Measurements from ENCODE around the gene RNF175. TPM values are rescaled to one million over a fixed set of nuclear protein-coding genes. Genes with fewer than 3 reads are reported as not detected.

Gene RNF175
- total RNA-seq, 4 donors from 2014 or later: 0.96 TPM; not detected in 3

DNA sequence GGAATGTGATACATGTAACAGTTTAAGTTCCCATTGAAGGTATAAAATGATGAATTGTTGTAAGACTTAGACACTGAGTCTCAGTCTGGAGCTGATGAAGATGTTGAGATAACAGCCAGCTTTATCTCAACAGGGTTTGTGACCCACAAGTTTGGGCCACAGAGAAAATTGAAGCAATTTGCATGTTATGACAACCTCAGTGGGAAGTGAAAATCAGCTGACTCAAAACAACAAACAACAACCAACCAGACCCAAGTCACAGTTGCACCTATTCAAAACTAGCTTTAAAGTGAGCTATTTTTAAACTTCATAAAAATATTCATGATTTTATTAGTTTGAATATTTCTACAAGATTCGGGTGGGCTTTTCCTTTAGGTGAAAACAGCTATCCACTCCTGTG, 21.1 kb upstream of the RNF175 start:
- TF ChIP-seq EP300 (IDR thresholded peaks at IDR 0.05; ENCODE audit: low read depth) (no peak), POLR2A (IDR thresholded peaks at IDR 0.05) (no peak), POLR2AphosphoS5 (IDR thresholded peaks at IDR 0.05) (no peak)
- TF ChIP-seq, protein P1, sequence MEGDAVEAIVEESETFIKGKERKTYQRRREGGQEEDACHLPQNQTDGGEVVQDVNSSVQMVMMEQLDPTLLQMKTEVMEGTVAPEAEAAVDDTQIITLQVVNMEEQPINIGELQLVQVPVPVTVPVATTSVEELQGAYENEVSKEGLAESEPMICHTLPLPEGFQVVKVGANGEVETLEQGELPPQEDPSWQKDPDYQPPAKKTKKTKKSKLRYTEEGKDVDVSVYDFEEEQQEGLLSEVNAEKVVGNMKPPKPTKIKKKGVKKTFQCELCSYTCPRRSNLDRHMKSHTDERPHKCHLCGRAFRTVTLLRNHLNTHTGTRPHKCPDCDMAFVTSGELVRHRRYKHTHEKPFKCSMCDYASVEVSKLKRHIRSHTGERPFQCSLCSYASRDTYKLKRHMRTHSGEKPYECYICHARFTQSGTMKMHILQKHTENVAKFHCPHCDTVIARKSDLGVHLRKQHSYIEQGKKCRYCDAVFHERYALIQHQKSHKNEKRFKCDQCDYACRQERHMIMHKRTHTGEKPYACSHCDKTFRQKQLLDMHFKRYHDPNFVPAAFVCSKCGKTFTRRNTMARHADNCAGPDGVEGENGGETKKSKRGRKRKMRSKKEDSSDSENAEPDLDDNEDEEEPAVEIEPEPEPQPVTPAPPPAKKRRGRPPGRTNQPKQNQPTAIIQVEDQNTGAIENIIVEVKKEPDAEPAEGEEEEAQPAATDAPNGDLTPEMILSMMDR (IDR thresholded peaks at IDR 0.05): no peak
- in situ Hi-C loops (cut with MboI; ENCODE audit: low pct_ligation_motif_present in 1 of 4, low pct_unique_long_range_greater_than_20kb in 1 of 4, low sequenced_read_pairs in 3 of 4): loop anchor here in 2 of 4 donors (25.0 kb wide), 2 partner anchors 531 to 731 kb away; no protein-coding TSS in a partner anchor
- intact Hi-C loops (cut with DNase I; ENCODE audit: low total_unique reads): no loop called here
- H3K27ac ChIP-seq: no peak overlapping the region
- no peak for DNase-seq
- 71 to 83% methylated on average over 1 of the region's 1 CpG for WGBS, 2 donors (ENCODE audit: low coverage in 1 of 2)
- H3K4me3 ChIP-seq: no peak overlapping the region
- H3K4me1 ChIP-seq: no peaks in the 10 kb centered on the region
- H3K36me3 ChIP-seq: no peaks in the 10 kb centered on the region
- H3K9me3 ChIP-seq: no peaks in the 10 kb centered on the region
- peaks cover 68% of the 10 kb centered on the region for H3K27me3 ChIP-seq

DNA sequence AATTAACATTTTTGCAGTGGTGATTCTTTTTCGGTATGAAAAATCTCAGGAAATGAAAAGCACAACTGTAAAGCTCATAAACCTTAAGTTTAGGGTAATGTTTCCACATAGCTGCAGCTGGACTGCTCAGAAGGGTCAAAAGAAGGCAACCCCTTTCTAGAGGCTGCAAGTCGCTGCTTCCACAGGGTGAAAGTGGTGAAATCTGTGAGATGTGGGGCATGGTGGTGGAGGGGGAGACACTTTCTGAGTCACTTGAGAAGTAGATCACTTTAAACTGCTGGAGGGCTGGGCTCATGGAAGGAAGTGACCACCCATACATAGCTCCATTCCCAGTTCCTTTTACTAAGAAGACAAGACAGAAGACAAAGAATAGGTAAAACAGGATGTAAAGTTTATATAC, 20.4 kb upstream of the RNF175 start:
- 48 to 53% methylated on average over 2 of the region's 2 CpGs for WGBS, 2 donors (ENCODE audit: low coverage in 1 of 2)

DNA sequence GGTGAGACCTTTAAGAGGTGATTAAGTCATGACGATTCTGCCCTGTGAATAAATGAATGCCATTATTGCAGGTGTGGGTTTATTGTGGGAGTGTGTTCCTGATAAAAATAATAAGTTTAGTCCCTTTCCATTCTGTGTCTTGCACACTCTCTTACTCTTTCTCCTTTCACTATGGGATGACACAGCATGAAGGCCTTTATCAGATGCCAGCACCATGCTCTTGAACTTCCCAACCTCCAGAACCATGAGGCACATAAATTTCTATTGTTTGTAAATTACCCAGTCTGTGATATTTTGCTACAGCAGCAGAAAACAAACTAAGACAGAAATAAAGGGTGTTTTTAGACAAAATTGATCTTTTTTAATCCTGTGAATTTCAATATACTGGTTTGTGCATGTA, 18.6 kb upstream of the RNF175 start:
- Histone ChIP-seq H3K4me1 (no peaks in the 10 kb centered on the region), H3K27ac (no peak overlapping the region), H3K36me3 (no peaks in the 10 kb centered on the region), H3K27me3 (peaks cover 44% of the 10 kb centered on the region), H3K9me3 (no peaks in the 10 kb centered on the region), H3K4me3 (no peak overlapping the region)
- in situ Hi-C loops (cut with MboI; ENCODE audit: low pct_ligation_motif_present in 1 of 4, low pct_unique_long_range_greater_than_20kb in 1 of 4, low sequenced_read_pairs in 3 of 4) (loop anchor here in 2 of 4 donors (25.0 kb wide), 2 partner anchors 534 to 734 kb away; no protein-coding TSS in a partner anchor), intact Hi-C loops (cut with DNase I; ENCODE audit: low total_unique reads) (no loop called here)
- TF ChIP-seq EP300 (IDR thresholded peaks at IDR 0.05; ENCODE audit: low read depth): no peak
- TF ChIP-seq, protein P1 (IDR thresholded peaks at IDR 0.05): no peak
- TF ChIP-seq POLR2AphosphoS5 (IDR thresholded peaks at IDR 0.05): no peak
- TF ChIP-seq POLR2A (IDR thresholded peaks at IDR 0.05): no peak
- DNase-seq: no peak
- WGBS, 2 donors (ENCODE audit: low coverage in 1 of 2): 40 to 82% methylated on average over 1 of the region's 1 CpG

More for the DNA sequence above, 20.4 kb upstream of the RNF175 start:
- DNase-seq: no peak
- no peaks in the 10 kb centered on the region for H3K4me1 ChIP-seq
- no peaks in the 10 kb centered on the region for H3K36me3 ChIP-seq
- H3K27me3 ChIP-seq: peaks cover 62% of the 10 kb centered on the region
- TF ChIP-seq, protein P1 (IDR thresholded peaks at IDR 0.05): no peak
- TF ChIP-seq EP300 (IDR thresholded peaks at IDR 0.05; ENCODE audit: low read depth) (no peak), POLR2A (IDR thresholded peaks at IDR 0.05) (no peak), POLR2AphosphoS5 (IDR thresholded peaks at IDR 0.05) (no peak)
- no peak overlapping the region for H3K4me3 ChIP-seq
- no peaks in the 10 kb centered on the region for H3K9me3 ChIP-seq
- in situ Hi-C loops (cut with MboI; ENCODE audit: low pct_ligation_motif_present in 1 of 4, low pct_unique_long_range_greater_than_20kb in 1 of 4, low sequenced_read_pairs in 3 of 4) (loop anchor here in 2 of 4 donors (25.0 kb wide), 2 partner anchors 532 to 732 kb away; no protein-coding TSS in a partner anchor), intact Hi-C loops (cut with DNase I; ENCODE audit: low total_unique reads) (no loop called here)
- H3K27ac ChIP-seq: no peak overlapping the region

DNA sequence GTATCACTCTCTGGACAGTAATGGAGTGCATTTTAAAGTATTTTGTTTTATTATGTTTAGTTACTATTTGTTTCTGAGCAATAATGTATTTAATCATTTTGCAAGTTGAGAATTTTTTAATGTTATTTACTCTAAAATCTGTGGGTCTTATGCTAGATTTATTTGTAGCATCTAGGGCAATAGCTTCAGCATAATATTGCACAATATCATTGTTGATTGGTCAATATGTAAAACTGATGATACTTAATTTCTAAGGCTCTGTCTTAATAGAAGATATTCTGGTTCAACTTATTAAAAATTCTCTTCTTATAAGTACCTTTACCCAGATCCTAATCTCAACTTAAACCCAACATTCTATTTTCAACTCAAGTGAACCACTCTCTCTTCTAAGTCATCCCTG, 17.6 kb upstream of the RNF175 start:
- H3K27me3 ChIP-seq: peaks cover 34% of the 10 kb centered on the region
- no peak for TF ChIP-seq EP300 (IDR thresholded peaks at IDR 0.05; ENCODE audit: low read depth)
- TF ChIP-seq, protein P1 (IDR thresholded peaks at IDR 0.05): no peak
- TF ChIP-seq POLR2AphosphoS5 (IDR thresholded peaks at IDR 0.05): no peak
- no peak for TF ChIP-seq POLR2A (IDR thresholded peaks at IDR 0.05)
- no peaks in the 10 kb centered on the region for H3K36me3 ChIP-seq
- H3K9me3 ChIP-seq: no peaks in the 10 kb centered on the region
- H3K4me1 ChIP-seq: no peaks in the 10 kb centered on the region
- H3K4me3 ChIP-seq: no peak overlapping the region
- in situ Hi-C loops (cut with MboI; ENCODE audit: low pct_ligation_motif_present in 1 of 4, low pct_unique_long_range_greater_than_20kb in 1 of 4, low sequenced_read_pairs in 3 of 4): loop anchor here in 2 of 4 donors (25.0 kb wide), 2 partner anchors 535 to 735 kb away; no protein-coding TSS in a partner anchor
- no peak overlapping the region for H3K27ac ChIP-seq
- intact Hi-C loops (cut with DNase I; ENCODE audit: low total_unique reads): no loop called here
- no peak for DNase-seq

Data from transverse colon (tissue), 4 donors.